ENCODE results near the gene WNT9A. TPM values are rescaled to one million over a fixed set of nuclear protein-coding genes. Genes with fewer than 3 reads are reported as not detected.

WNT9A gene
- total RNA-seq, 6 experiments from 2014 or later = 0.09 to 0.19 (median 0.10) TPM; not detected in 1

DNA sequence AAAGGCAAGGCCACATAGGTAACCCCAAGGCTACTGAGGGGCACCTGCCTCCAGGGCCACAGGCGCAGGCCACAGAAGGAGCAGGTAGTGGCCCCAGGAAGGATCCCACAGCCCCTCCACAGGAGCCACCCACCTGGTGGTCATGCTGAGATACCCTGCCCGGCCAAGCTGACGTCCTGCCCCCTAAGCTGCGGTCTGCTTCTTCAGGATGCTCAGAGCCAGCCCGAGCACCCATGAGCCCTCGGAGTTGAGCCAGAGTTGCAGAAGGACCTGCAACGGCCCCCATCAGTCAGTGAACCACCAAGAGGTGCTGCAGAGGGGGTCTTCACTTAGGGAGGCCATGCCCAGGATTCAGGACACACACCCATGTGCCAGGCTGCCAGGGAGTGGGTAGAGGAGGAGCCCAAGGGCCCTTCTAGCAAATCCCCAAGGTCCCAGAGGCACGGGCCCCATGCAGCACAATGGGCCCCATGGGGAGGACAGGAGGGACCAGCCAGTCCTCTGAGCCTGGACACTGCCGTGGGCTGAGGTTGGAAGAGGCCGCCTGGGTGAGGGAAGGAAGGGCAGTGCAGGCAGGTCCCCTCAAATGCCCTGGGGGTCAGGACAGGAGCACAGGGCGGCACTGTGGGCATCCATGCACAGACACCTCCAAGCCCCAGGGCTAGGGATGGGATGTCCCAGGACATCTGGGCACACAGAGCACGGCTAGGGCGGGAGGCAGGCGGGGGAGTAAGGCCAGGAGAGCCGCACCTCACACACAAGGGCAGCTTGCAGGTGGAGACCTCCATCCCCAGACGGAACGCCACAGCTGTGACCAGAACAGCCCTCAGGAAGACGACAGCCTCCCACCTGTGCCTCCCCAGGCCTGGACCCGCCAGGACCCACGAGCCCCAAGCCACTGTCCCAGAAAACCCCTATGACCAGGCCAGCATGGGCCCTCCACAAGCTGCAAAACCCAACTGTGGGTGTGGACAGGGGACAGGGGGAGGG, 20.5 kb downstream of the WNT9A start:
- Histone ChIP-seq H3K9me3 (no peaks in the 10 kb centered on the region), H3K4me1 (no peaks in the 10 kb centered on the region), H3K36me3 (no peaks in the 10 kb centered on the region), H3K27me3 (no peaks in the 10 kb centered on the region), H3K27ac (no peak overlapping the region), H3K4me3 (no peak overlapping the region)
- 20% methylated on average over 1 of the region's 20 CpGs for WGBS (ENCODE audit: insufficient coverage, low coverage, low lambda C conversion rate, missing lambda C conversion rate)
- DNase-seq (no peak), ATAC-seq (no peak)
- intact Hi-C loops (cut with DNase I) = no loop called here
- no peak for TF ChIP-seq CTCF (IDR thresholded peaks at IDR 0.05)
- TF ChIP-seq POLR2A (IDR thresholded peaks at IDR 0.05) = no peak

DNA sequence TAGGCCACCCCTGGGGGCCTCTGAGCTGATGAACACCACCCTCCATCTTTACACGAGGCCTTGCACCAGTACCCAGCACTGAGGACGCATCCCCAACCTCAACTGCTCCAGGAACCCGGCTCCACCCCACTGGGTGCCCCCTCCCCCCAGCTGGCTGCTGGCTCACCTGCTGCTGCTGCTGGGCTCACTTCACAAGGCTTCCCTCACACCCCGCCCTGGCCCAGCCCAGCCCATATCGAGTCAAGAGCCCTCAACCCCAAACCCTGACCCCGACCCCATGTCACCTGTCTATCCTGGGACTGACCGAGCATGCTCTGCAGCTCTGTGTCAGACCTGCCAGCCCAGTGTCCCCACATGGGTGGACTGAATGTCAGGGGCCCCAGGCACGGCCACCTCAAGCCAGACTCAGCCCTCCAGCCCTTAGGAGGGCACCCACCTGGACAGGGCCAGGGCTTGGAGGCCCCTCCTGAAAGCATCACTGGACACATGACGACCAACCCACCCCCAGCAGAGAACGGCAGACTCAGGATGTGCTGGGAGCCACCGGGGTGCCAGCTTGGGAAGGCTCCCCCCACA, 21.4 kb downstream of the WNT9A start:
- H3K27me3 ChIP-seq = no peaks in the 10 kb centered on the region
- H3K27ac ChIP-seq = no peak overlapping the region
- DNase-seq (no peak), ATAC-seq (no peak)
- H3K4me3 ChIP-seq = no peak overlapping the region
- H3K4me1 ChIP-seq = no peaks in the 10 kb centered on the region
- H3K9me3 ChIP-seq = no peaks in the 10 kb centered on the region
- no peak for TF ChIP-seq CTCF (IDR thresholded peaks at IDR 0.05)
- TF ChIP-seq POLR2A (IDR thresholded peaks at IDR 0.05) = no peak
- no peaks in the 10 kb centered on the region for H3K36me3 ChIP-seq
- 64% methylated on average over 4 of the region's 11 CpGs for WGBS (ENCODE audit: insufficient coverage, low coverage, low lambda C conversion rate, missing lambda C conversion rate)
- intact Hi-C loops (cut with DNase I) = no loop called here

DNA sequence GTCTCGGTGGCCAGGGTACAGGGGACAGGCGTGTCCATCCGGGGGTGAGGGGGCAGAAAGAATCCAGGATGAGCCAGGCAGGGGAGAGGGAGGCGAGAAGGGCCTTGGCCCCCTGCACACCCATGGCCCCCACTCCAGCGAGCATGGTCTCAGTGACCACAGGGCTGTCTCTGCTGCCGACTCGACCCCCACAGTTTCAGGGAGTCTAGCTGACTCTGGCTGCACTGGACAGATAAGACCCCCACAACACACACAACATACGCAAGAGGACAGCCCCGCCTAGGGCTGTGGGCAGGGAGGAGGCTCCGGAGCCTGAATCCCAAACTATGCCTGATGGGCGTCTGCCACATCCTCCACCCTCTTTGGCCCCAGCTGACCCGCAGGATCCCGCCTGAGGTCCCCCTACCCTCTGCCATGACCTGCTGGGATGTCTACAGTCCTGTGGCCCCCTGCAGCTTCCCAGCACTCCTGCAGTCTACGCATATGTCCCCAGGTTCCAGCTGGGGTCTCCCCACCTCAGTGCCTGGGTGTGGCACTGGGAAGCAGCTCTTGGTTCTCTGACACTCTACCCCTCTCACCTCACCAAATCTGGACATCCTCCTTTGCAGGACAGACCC, 22.0 kb downstream of the WNT9A start:
- Histone ChIP-seq H3K36me3 (no peaks in the 10 kb centered on the region), H3K27me3 (no peaks in the 10 kb centered on the region), H3K9me3 (no peaks in the 10 kb centered on the region), H3K4me3 (no peak overlapping the region), H3K27ac (no peak overlapping the region), H3K4me1 (no peaks in the 10 kb centered on the region)
- WGBS (ENCODE audit: insufficient coverage, low coverage, low lambda C conversion rate, missing lambda C conversion rate) = 67% methylated on average over 1 of the region's 14 CpGs
- intact Hi-C loops (cut with DNase I) = no loop called here
- DNase-seq (no peak), ATAC-seq (no peak)
- TF ChIP-seq CTCF (IDR thresholded peaks at IDR 0.05) (no peak), POLR2A (IDR thresholded peaks at IDR 0.05) (no peak)

DNA sequence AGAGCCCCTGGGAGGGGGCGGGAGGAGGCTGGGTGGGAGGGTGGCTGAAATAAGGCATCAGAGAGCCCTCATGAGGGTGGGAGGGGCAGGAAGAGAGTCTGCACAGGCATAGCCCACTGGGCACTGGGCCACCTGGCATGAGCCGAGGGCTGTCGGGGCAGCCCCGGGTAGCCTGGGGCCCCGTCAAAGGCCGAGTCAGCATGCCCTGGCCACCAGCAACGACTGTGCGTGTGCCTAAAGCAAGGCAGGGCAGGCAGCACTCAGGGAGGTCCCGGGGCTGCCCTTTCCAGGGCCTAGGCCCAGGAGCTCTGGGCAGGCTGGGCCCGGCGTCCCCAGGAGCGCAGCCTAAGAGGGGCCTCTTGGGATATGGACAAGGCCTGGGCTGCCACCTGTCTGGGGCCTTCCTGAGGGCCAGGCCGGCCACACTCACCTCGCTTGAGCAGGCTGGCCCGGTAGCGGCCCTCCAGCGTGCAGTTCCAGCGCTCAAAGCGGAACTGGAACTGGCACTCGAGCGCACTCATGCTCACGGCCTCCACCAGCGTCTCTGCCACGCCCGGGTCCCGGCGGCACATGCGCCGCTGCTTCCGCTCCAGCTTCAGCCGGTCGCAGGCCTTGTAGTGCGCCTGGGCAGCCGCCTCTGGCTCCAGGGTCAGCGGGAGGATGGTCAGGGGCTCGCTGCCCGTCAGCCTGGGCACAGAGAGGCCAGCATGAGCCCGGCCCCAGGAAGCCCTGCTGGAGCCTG, 22.7 kb downstream of the WNT9A start:
- Histone ChIP-seq H3K27me3 (no peaks in the 10 kb centered on the region), H3K4me1 (no peaks in the 10 kb centered on the region), H3K27ac (no peak overlapping the region), H3K9me3 (no peaks in the 10 kb centered on the region), H3K36me3 (no peaks in the 10 kb centered on the region), H3K4me3 (no peak overlapping the region)
- TF ChIP-seq POLR2A (IDR thresholded peaks at IDR 0.05) = no peak
- no peak for TF ChIP-seq CTCF (IDR thresholded peaks at IDR 0.05)
- 83% methylated on average over 2 of the region's 38 CpGs for WGBS (ENCODE audit: insufficient coverage, low coverage, low lambda C conversion rate, missing lambda C conversion rate)
- intact Hi-C loops (cut with DNase I) = no loop called here
- DNase-seq (no peak), ATAC-seq (no peak)

All from right lobe of liver (tissue), 6 donors.